IgD-negative memory B cell (primary cell): ENCODE data around the gene IGF2R. TPM values are rescaled to one million over a fixed set of nuclear protein-coding genes. Genes with fewer than 3 reads are reported as not detected.
"Not testable (repeated sequence)": the region's sequence is repeated elsewhere in the genome, so short reads cannot be mapped to it uniquely, and the experiment has no call there.

Experiments used
- H3K27ac Mint-ChIP-seq, 3 donors: one replicate each; pipeline ENCODE4 v1.8.0; 2020 to 2022; ENCODE audit warnings: mild to moderate bottlenecking in 3 of 3, mixed read lengths in 3 of 3, moderate library complexity in 1 of 3
- H3K27me3 Mint-ChIP-seq: one replicate; pipeline ENCODE4 v1.8.0; 2021; ENCODE audit warnings: mixed read lengths
- H3K36me3 Mint-ChIP-seq: one replicate; pipeline ENCODE4 v1.8.0; 2020; ENCODE audit warnings: mild to moderate bottlenecking, mixed read lengths
- H3K4me1 Mint-ChIP-seq, 3 donors: one replicate each; pipeline ENCODE4 v1.8.0; 2020 to 2022; ENCODE audit warnings: mixed read lengths in 3 of 3, mild to moderate bottlenecking in 1 of 3
- H3K4me3 Mint-ChIP-seq, 4 donors: one replicate each; pipeline ENCODE4 v1.8.0; 2020 to 2022; ENCODE audit warnings: mild to moderate bottlenecking in 4 of 4, mixed read lengths in 4 of 4, moderate library complexity in 3 of 4
- H3K9me3 Mint-ChIP-seq, 3 donors: one replicate each; pipeline ENCODE4 v1.8.0; 2020 to 2021; ENCODE audit warnings: mixed read lengths in 3 of 3, mild to moderate bottlenecking in 1 of 3
- polyA plus RNA-seq: library from polyadenylated mRNA; unstranded; fragments of 300-500 nt; fragmentation: Illumina TruSeq; gene quantifications from one replicate; pipeline ENCODE4 v1.2.3, GENCODE V29; 2021

Gene IGF2R
- polyA plus RNA-seq, 1 donor from 2014 or later, result 4.7 TPM

DNA sequence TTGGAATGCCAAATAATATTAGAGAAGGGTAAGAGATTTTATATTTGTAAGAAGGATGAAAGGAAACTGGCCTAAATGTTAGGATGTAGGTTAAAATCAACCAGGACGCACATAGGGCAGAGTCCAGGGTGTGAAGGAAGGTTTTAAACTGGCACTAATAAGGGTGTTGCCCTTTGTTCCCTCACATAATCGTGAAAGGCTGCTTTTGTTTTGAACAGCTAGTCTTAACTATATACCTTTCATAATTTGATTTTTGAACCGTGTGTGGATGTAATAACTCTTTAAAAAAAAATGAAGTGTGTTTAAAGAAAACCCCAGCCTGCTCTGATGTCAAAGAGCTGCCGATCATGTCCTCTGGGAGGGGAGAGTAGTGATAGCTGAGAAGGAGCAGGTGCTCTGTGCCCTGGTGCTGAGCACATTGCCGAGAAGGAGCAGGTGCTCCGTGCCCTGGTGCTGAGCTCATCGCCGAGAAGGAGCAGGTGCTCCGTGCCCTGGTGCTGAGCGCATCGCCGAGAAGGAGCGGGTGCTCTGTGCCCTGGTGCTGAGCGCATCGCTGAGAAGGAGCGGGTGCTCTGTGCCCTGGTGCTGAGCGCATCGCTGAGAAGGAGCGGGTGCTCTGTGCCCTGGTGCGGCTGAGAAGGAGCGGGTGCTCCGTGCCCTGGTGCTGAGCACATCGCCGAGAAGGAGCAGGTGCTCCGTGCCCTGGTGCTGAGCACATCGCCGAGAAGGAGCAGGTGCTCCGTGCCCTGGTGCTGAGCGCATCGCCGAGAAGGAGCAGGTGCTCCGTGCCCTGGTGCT lies 121.8 kb downstream of the IGF2R start:
- H3K27ac Mint-ChIP-seq, H3K9me3 Mint-ChIP-seq, H3K4me3 Mint-ChIP-seq, H3K27me3 Mint-ChIP-seq, H3K4me1 Mint-ChIP-seq: not testable (repeated sequence)
- H3K36me3 Mint-ChIP-seq, result peaks cover 11% of the 10 kb centered on the region

DNA sequence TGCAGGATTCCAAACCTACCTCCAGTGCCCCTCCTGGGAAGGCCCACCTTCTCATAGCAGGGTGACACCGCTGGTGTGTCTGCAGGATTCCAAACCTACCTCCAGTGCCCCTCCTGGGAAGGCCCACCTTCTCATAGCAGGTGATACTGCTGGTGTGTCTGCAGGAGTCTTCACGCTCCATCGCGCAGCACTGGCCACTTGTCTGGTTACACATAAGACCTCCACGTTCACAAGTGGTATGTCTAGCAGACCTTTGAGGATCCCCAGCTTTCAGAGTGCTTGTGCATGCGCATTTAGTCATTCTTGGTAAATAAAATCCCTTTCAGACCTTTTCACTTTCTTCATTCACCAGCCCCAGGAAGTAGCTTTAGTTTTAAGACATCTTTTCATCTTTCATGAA lies 123.3 kb downstream of the IGF2R start:
- H3K36me3 Mint-ChIP-seq, result peaks cover 18% of the 10 kb centered on the region
- not testable (repeated sequence) for H3K27me3 Mint-ChIP-seq, H3K9me3 Mint-ChIP-seq, H3K4me3 Mint-ChIP-seq, H3K4me1 Mint-ChIP-seq
- H3K27ac Mint-ChIP-seq, result peak overlapping the region in 1 of 3 donors; percentile 46

DNA sequence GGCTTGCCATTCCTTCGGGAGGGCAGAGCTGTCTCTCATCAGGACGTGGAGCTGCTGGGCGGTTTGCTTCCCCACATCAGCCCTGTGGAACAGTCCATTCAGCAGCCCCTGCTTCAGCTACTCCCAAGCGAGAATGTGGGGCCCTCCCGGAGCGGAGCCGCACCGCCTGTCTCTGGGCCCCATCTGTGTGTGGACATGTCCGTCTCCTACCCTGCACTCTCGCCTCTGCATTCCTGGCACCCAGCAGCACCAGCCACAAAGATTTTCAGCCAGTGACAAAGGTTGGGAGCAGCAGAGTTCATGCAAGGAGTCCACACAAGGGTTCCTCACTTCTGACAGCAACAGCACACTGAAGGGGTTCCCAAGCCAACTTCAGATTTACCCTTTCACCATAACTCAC lies 123.7 kb downstream of the IGF2R start:
- peaks cover 0 to 1% (median 0%) of the 10 kb centered on the region in 3 donors for H3K4me1 Mint-ChIP-seq
- no peaks in the 10 kb centered on the region for H3K9me3 Mint-ChIP-seq
- H3K36me3 Mint-ChIP-seq, result peaks cover 18% of the 10 kb centered on the region
- no peak overlapping the region for H3K4me3 Mint-ChIP-seq
- peak overlapping the region in 1 of 3 donors; percentile 46 for H3K27ac Mint-ChIP-seq
- no peaks in the 10 kb centered on the region for H3K27me3 Mint-ChIP-seq

DNA sequence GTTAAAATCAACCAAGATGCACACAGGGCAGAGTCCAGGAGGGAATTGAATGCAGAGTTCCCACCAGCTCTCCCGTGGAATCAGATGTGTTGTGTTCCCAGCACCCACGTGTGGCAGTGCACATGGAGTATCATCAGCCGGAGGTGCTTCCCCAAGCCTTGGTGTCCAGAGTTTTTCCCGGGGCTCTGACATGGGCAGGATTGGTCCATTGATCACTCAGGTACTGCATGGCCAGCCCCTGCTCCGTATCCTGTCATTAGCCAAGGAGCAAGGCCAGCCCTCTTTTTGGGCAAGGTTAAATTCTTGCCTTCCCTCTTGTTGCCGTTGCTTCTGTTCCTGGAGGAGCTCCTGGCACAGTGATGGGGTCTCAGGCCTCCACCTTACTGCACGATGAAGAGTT lies 124.2 kb downstream of the IGF2R start:
- no peaks in the 10 kb centered on the region for H3K9me3 Mint-ChIP-seq
- H3K4me3 Mint-ChIP-seq, result no peak overlapping the region
- H3K27ac Mint-ChIP-seq, result peak overlapping the region in 1 of 3 donors; percentile 31
- no peaks in the 10 kb centered on the region for H3K27me3 Mint-ChIP-seq
- peaks cover 0 to 1% (median 0%) of the 10 kb centered on the region in 3 donors for H3K4me1 Mint-ChIP-seq
- peaks cover 18% of the 10 kb centered on the region for H3K36me3 Mint-ChIP-seq

- H3K4me3 Mint-ChIP-seq, result no peak overlapping the region
- H3K9me3 Mint-ChIP-seq, result no peaks in the 10 kb centered on the region
- H3K27ac Mint-ChIP-seq, result no peak overlapping the region
- H3K36me3 Mint-ChIP-seq, result peaks cover 18% of the 10 kb centered on the region
- H3K27me3 Mint-ChIP-seq, result no peaks in the 10 kb centered on the region
- H3K4me1 Mint-ChIP-seq, result peaks cover 0 to 1% (median 0%) of the 10 kb centered on the region in 3 donors
These were observed 125.1 kb downstream of the IGF2R start for GRCh38 chr6:160093946-160094345.

DNA sequence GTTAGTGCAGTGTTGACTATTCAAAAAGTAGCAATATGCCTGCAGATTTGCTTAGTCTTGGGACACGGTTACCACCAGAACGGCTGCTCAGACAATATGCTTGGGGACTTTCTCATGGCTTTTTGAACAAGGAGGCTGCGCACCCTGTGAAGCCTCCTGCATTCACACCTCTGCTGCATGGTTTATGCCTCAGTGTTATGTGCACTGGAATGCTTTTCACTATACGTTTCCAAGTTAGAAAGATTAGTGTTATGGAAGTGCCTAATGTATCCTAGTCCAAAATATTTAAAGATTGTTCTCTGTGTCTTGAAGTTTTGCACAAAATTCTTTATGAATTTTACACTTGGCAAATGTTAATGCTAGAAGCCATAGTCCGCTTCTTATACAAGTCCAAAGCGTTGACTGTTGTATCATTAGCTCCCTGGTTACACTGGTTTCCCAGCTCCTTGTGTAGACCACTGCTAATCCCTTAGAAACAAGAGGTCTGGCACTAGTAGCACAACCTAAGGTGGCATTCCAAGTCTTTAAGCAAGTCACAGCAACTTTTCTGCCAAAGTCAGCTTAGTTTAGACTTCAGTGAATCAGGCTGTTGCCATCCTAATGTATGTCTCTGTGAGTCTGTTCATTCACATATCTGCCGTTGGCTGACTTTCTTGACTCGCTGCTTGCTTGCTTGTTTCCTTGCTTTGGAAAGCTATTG lies 126.4 kb downstream of the IGF2R start:
- no peaks in the 10 kb centered on the region for H3K9me3 Mint-ChIP-seq
- no peak overlapping the region for H3K27ac Mint-ChIP-seq
- peaks cover 0 to 1% (median 0%) of the 10 kb centered on the region in 3 donors for H3K4me1 Mint-ChIP-seq
- H3K36me3 Mint-ChIP-seq, result peaks cover 18% of the 10 kb centered on the region
- no peak overlapping the region for H3K4me3 Mint-ChIP-seq
- no peaks in the 10 kb centered on the region for H3K27me3 Mint-ChIP-seq

GRCh38 chr6:160101277-160102205 lies 132.7 kb downstream of the IGF2R start:
- no peak overlapping the region for H3K4me3 Mint-ChIP-seq
- peaks cover 7% of the 10 kb centered on the region for H3K36me3 Mint-ChIP-seq
- H3K4me1 Mint-ChIP-seq, result peaks cover 0 to 2% (median 0%) of the 10 kb centered on the region in 3 donors
- H3K9me3 Mint-ChIP-seq, result no peaks in the 10 kb centered on the region
- H3K27me3 Mint-ChIP-seq, result no peaks in the 10 kb centered on the region
- no peak overlapping the region for H3K27ac Mint-ChIP-seq

DNA sequence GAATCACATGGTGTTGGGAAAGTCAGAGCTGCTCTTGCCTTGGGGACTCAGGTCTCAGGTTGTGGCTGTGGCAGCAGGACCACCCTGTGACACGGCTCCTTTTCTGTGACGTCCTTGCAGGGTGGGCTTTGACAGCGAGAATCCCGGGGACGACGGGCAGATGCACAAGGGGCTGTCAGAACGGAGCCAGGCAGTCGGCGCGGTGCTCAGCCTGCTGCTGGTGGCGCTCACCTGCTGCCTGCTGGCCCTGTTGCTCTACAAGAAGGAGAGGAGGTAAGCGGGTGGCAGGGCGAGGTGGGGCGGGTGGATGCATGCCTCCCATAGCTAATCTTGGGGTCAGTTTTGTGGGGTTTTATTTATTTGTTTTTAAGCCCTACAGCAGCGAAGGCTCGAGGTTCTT lies 133.5 kb downstream of the IGF2R start:
- H3K4me3 Mint-ChIP-seq, result no peak overlapping the region
- no peaks in the 10 kb centered on the region for H3K9me3 Mint-ChIP-seq
- peaks cover 0 to 2% (median 0%) of the 10 kb centered on the region in 3 donors for H3K4me1 Mint-ChIP-seq
- H3K27ac Mint-ChIP-seq, result no peak overlapping the region
- peaks cover 7% of the 10 kb centered on the region for H3K36me3 Mint-ChIP-seq
- no peaks in the 10 kb centered on the region for H3K27me3 Mint-ChIP-seq

- H3K9me3 Mint-ChIP-seq, result no peaks in the 10 kb centered on the region
- H3K36me3 Mint-ChIP-seq, result peaks cover 10% of the 10 kb centered on the region
- no peak overlapping the region for H3K4me3 Mint-ChIP-seq
- peak overlapping the region in 1 of 3 donors; percentile 37 for H3K27ac Mint-ChIP-seq
- H3K27me3 Mint-ChIP-seq, result no peaks in the 10 kb centered on the region
- peaks cover 0 to 2% (median 0%) of the 10 kb centered on the region in 3 donors for H3K4me1 Mint-ChIP-seq
These were observed 134.3 kb downstream of the IGF2R start for GRCh38 chr6:160102956-160103824.

- Mint-ChIP-seq H3K27ac (no peak overlapping the region), H3K4me3 (no peak overlapping the region), H3K27me3 (no peaks in the 10 kb centered on the region), H3K4me1 (peaks cover 0 to 2% (median 0%) of the 10 kb centered on the region in 3 donors), H3K36me3 (peaks cover 10% of the 10 kb centered on the region), H3K9me3 (no peaks in the 10 kb centered on the region)
These were observed 134.9 kb downstream of the IGF2R start for GRCh38 chr6:160103825-160104100.

DNA sequence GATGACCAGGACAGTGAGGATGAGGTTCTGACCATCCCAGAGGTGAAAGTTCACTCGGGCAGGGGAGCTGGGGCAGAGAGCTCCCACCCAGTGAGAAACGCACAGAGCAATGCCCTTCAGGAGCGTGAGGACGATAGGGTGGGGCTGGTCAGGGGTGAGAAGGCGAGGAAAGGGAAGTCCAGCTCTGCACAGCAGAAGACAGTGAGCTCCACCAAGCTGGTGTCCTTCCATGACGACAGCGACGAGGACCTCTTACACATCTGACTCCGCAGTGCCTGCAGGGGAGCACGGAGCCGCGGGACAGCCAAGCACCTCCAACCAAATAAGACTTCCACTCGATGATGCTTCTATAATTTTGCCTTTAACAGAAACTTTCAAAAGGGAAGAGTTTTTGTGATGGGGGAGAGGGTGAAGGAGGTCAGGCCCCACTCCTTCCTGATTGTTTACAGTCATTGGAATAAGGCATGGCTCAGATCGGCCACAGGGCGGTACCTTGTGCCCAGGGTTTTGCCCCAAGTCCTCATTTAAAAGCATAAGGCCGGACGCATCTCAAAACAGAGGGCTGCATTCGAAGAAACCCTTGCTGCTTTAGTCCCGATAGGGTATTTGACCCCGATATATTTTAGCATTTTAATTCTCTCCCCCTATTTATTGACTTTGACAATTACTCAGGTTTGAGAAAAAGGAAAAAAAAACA lies 136.1 kb downstream of the IGF2R start:
- no peak overlapping the region for H3K4me3 Mint-ChIP-seq
- peaks cover 0 to 2% (median 0%) of the 10 kb centered on the region in 3 donors for H3K4me1 Mint-ChIP-seq
- no peaks in the 10 kb centered on the region for H3K9me3 Mint-ChIP-seq
- H3K27ac Mint-ChIP-seq, result peak overlapping the region in 1 of 3 donors; percentile 35
- no peaks in the 10 kb centered on the region for H3K27me3 Mint-ChIP-seq
- H3K36me3 Mint-ChIP-seq, result peaks cover 10% of the 10 kb centered on the region

DNA sequence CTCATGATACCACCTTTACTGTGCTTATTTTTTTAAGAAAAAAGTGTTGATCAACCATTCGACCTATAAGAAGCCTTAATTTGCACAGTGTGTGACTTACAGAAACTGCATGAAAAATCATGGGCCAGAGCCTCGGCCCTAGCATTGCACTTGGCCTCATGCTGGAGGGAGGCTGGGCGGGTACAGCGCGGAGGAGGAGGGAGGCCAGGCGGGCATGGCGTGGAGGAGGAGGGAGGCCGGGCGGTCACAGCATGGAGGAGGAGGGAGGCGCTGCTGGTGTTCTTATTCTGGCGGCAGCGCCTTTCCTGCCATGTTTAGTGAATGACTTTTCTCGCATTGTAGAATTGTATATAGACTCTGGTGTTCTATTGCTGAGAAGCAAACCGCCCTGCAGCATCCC lies 137.1 kb downstream of the IGF2R start:
- no peaks in the 10 kb centered on the region for H3K4me1 Mint-ChIP-seq
- H3K9me3 Mint-ChIP-seq, result no peaks in the 10 kb centered on the region
- peaks cover 8% of the 10 kb centered on the region for H3K36me3 Mint-ChIP-seq
- peak overlapping the region in 1 of 4 donors; percentile 39 for H3K4me3 Mint-ChIP-seq
- no peaks in the 10 kb centered on the region for H3K27me3 Mint-ChIP-seq
- H3K27ac Mint-ChIP-seq, result no peak overlapping the region

DNA sequence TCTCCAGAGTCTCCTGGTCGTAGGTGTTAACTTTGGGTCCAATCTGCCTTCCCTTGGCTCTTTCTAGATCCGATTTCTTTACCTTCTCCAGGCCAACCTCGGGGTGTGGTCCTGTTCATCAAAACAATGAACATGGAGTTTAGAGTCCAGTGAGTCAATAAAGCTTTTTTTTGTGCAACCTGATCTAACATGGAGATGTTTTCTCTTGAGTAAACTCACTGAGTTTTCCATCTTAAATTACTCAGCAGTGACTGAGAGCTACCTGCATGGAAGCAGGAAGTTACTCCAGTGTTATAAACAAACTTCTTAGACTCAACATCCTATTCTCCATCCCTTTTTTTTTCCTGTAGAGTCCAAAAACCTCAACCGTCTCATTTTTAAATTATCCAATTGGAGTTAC lies 137.8 kb downstream of the IGF2R start:
- no peaks in the 10 kb centered on the region for H3K4me1 Mint-ChIP-seq
- H3K4me3 Mint-ChIP-seq, result no peak overlapping the region
- H3K27me3 Mint-ChIP-seq, result no peaks in the 10 kb centered on the region
- peaks cover 8% of the 10 kb centered on the region for H3K36me3 Mint-ChIP-seq
- no peak overlapping the region for H3K27ac Mint-ChIP-seq
- H3K9me3 Mint-ChIP-seq, result no peaks in the 10 kb centered on the region

- Mint-ChIP-seq H3K27ac (peak overlapping the region in 2 of 3 donors; percentile 9 to 35), H3K4me3 (no peak overlapping the region), H3K27me3 (no peaks in the 10 kb centered on the region), H3K4me1 (no peaks in the 10 kb centered on the region), H3K9me3 (no peaks in the 10 kb centered on the region), H3K36me3 (peaks cover 12% of the 10 kb centered on the region)
These were observed 139.2 kb downstream of the IGF2R start for GRCh38 chr6:160108077-160108476.
